Measurements from ENCODE around the gene ABAT. TPM values are rescaled to one million over a fixed set of nuclear protein-coding genes. Genes with fewer than 3 reads are reported as not detected.

ABAT gene
- total and polyA plus RNA-seq, 4 experiments from 2014 or later = 2.8 to 10.8 (median 6.5) TPM

DNA sequence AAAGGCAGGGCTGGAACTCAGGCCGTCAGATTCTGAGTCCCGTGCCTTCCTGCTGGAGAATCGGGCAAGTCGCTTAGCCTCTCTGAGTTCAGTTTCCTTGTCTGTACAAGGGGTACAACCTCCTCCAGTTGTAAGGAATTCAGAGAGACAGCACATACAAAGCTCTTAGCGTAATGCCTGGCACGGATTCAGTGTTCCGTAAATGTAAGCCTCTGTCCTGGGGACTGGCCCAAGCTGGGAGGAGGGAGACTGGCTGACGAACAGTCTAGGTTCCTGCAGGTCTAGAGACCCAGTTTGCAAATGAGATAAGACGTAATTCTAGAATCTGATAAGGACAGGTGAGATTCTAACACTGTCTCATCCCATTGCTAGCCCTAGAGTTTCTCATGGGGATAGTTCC lies 43.0 kb upstream of the ABAT start:
- peaks cover 60 to 84% of the 10 kb centered on the region in 2 donors for H3K36me3 Mint-ChIP-seq
- no peak overlapping the region for H3K4me3 Mint-ChIP-seq
- peaks cover 6 to 14% (median 9%) of the 10 kb centered on the region in 4 donors for H3K4me1 Mint-ChIP-seq
- no peak overlapping the region for H3K4me3 ChIP-seq (ENCODE audit: low read length in 2 of 2)
- POLR2A ChIA-PET (ENCODE audit: partially characterized antibody) = no interaction called here
- no peak overlapping the region for H3K27ac Mint-ChIP-seq
- peaks cover 66% of the 10 kb centered on the region for H3K36me3 ChIP-seq (ENCODE audit: insufficient read depth, low read length)
- intact Hi-C loops (cut with micrococcal nuclease) = no loop called here
- no peaks in the 10 kb centered on the region for H3K27me3 Mint-ChIP-seq
- H3K9me3 Mint-ChIP-seq = no peaks in the 10 kb centered on the region
- no peaks in the 10 kb centered on the region for H3K27me3 ChIP-seq (ENCODE audit: insufficient read depth, low read length)
- no peak for DNase-seq
- no peaks in the 10 kb centered on the region for H3K9me3 ChIP-seq (ENCODE audit: control insufficient read depth in 1 of 2, low read length in 2 of 2)
- CTCF ChIA-PET (ENCODE audit: partially characterized antibody) = no interaction called here
- H3K4me1 ChIP-seq (ENCODE audit: insufficient read depth, low read length) = no peaks in the 10 kb centered on the region
- no peak overlapping the region for H3K27ac ChIP-seq (ENCODE audit: low read depth, low read length)

DNA sequence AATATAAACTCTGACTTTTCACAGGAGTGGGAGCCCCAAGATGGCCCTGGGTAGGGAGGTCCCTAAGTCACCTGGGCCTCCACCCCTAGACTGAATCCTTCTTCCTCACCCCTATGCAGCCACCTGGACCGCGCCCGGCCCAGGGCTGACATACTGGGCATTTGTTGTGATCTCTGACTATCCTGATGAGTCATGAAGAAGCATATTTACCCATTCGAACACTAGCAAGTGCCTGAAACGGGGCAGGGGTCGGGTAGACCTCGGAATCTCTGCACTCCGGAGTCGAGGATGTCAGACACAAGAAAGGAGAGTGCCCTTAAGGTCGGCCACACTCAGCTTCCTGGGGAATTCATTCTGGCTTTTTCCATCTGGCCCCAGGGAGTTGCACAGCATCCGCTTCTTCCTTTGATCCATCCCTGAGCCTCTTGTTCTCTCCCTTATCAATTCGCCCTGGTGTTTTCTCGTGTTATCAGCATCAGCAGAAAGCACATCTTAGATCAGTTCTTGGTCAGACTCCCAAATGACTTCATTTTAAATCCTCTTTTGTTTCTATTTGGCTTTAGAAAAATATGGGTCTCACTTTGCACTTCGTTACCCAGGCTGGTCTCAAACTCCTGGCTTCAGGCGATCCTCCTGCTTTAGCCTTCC lies 42.5 kb upstream of the ABAT start:
- ChIA-PET CTCF (ENCODE audit: partially characterized antibody) (no interaction called here), POLR2A (ENCODE audit: partially characterized antibody) (no interaction called here)
- Histone ChIP-seq H3K4me3 (ENCODE audit: low read length in 2 of 2) (no peak overlapping the region), H3K36me3 (ENCODE audit: insufficient read depth, low read length) (peaks cover 67% of the 10 kb centered on the region), H3K4me1 (ENCODE audit: insufficient read depth, low read length) (no peaks in the 10 kb centered on the region), H3K27ac (ENCODE audit: low read depth, low read length) (no peak overlapping the region), H3K9me3 (ENCODE audit: control insufficient read depth in 1 of 2, low read length in 2 of 2) (no peaks in the 10 kb centered on the region), H3K27me3 (ENCODE audit: insufficient read depth, low read length) (no peaks in the 10 kb centered on the region)
- DNase-seq = no peak
- H3K36me3 Mint-ChIP-seq = peaks cover 61 to 86% of the 10 kb centered on the region in 2 donors
- no peak overlapping the region for H3K4me3 Mint-ChIP-seq
- intact Hi-C loops (cut with micrococcal nuclease) = no loop called here
- H3K4me1 Mint-ChIP-seq = peaks cover 5 to 12% (median 8%) of the 10 kb centered on the region in 4 donors
- H3K9me3 Mint-ChIP-seq = no peaks in the 10 kb centered on the region
- no peak overlapping the region for H3K27ac Mint-ChIP-seq
- no peaks in the 10 kb centered on the region for H3K27me3 Mint-ChIP-seq

DNA sequence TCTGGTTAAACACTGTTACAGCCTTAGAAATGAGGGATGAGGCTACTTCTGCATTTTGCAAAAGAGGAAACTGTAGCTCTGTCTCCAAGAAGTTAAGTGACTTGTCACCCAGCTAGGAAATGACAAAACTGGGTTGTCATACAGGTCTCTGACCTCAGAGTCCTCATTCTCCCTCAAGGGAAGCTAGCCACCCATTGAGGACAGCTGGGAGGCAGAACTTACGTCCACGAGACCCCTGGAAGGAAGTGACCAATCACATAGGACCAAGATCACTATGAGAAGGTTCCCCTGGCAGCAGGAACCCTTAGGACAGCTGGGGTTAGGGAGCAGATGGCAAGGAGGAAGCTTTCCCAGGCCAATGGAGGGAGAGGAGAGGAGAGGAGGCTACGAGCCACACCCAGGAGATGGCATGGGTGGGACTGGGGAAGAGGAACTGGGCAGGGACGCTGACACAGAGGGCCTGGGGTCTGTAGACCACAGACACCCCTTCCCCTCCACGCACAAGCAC lies 41.7 kb upstream of the ABAT start:
- Histone ChIP-seq H3K36me3 (ENCODE audit: insufficient read depth, low read length) (peaks cover 65% of the 10 kb centered on the region), H3K4me1 (ENCODE audit: insufficient read depth, low read length) (no peaks in the 10 kb centered on the region), H3K4me3 (ENCODE audit: low read length in 2 of 2) (no peak overlapping the region), H3K27ac (ENCODE audit: low read depth, low read length) (no peak overlapping the region), H3K9me3 (ENCODE audit: control insufficient read depth in 1 of 2, low read length in 2 of 2) (no peaks in the 10 kb centered on the region), H3K27me3 (ENCODE audit: insufficient read depth, low read length) (no peaks in the 10 kb centered on the region)
- intact Hi-C loops (cut with micrococcal nuclease) = no loop called here
- ChIA-PET POLR2A (ENCODE audit: partially characterized antibody) (no interaction called here), CTCF (ENCODE audit: partially characterized antibody) (no interaction called here)
- peak overlapping the region in 1 of 7 donors; percentile 56 for H3K27ac Mint-ChIP-seq
- peaks cover 0 to 7% (median 4%) of the 10 kb centered on the region in 4 donors for H3K4me1 Mint-ChIP-seq
- H3K36me3 Mint-ChIP-seq = peaks cover 58 to 85% of the 10 kb centered on the region in 2 donors
- DNase-seq = no peak
- H3K27me3 Mint-ChIP-seq = no peaks in the 10 kb centered on the region
- H3K4me3 Mint-ChIP-seq = no peak overlapping the region
- H3K9me3 Mint-ChIP-seq = no peaks in the 10 kb centered on the region

GRCh38 chr16:8634991-8635736 lies 39.3 kb upstream of the ABAT start:
- no peak for DNase-seq
- Mint-ChIP-seq H3K4me3 (no peak overlapping the region), H3K36me3 (peaks cover 51 to 85% of the 10 kb centered on the region in 2 donors), H3K9me3 (no peaks in the 10 kb centered on the region), H3K4me1 (peaks cover 0 to 1% (median 0%) of the 10 kb centered on the region in 4 donors), H3K27me3 (no peaks in the 10 kb centered on the region), H3K27ac (no peak overlapping the region)
- H3K36me3 ChIP-seq (ENCODE audit: insufficient read depth, low read length) = peaks cover 62% of the 10 kb centered on the region
- no peak overlapping the region for H3K27ac ChIP-seq (ENCODE audit: low read depth, low read length)
- intact Hi-C loops (cut with micrococcal nuclease) = no loop called here
- H3K9me3 ChIP-seq (ENCODE audit: control insufficient read depth in 1 of 2, low read length in 2 of 2) = no peaks in the 10 kb centered on the region
- ChIA-PET POLR2A (ENCODE audit: partially characterized antibody) (no interaction called here), CTCF (ENCODE audit: partially characterized antibody) (interaction anchor here (1.1 kb wide), 1 partner anchor 66 kb away, joined by 3 read pairs; no protein-coding TSS in a partner anchor)
- H3K4me1 ChIP-seq (ENCODE audit: insufficient read depth, low read length) = no peaks in the 10 kb centered on the region
- H3K4me3 ChIP-seq (ENCODE audit: low read length in 2 of 2) = no peak overlapping the region
- no peaks in the 10 kb centered on the region for H3K27me3 ChIP-seq (ENCODE audit: insufficient read depth, low read length)

- H3K27me3 Mint-ChIP-seq = no peaks in the 10 kb centered on the region
- Histone ChIP-seq H3K4me3 (ENCODE audit: low read length in 2 of 2) (no peak overlapping the region), H3K27ac (ENCODE audit: low read depth, low read length) (no peak overlapping the region), H3K9me3 (ENCODE audit: control insufficient read depth in 1 of 2, low read length in 2 of 2) (no peaks in the 10 kb centered on the region), H3K4me1 (ENCODE audit: insufficient read depth, low read length) (peaks cover under 1% of the 10 kb centered on the region), H3K36me3 (ENCODE audit: insufficient read depth, low read length) (peaks cover 68% of the 10 kb centered on the region), H3K27me3 (ENCODE audit: insufficient read depth, low read length) (no peaks in the 10 kb centered on the region)
- peaks cover 2 to 7% (median 5%) of the 10 kb centered on the region in 4 donors for H3K4me1 Mint-ChIP-seq
- no peaks in the 10 kb centered on the region for H3K9me3 Mint-ChIP-seq
- no peak for DNase-seq
- CTCF ChIA-PET (ENCODE audit: partially characterized antibody) = no interaction called here
- no peak overlapping the region for H3K4me3 Mint-ChIP-seq
- intact Hi-C loops (cut with micrococcal nuclease) = no loop called here
- peaks cover 64 to 85% of the 10 kb centered on the region in 2 donors for H3K36me3 Mint-ChIP-seq
- H3K27ac Mint-ChIP-seq = peak overlapping the region in 1 of 7 donors; percentile 59
- POLR2A ChIA-PET (ENCODE audit: partially characterized antibody) = no interaction called here
Observed at GRCh38 chr16:8639694-8640093, 34.7 kb upstream of the ABAT start.

- no peaks in the 10 kb centered on the region for H3K27me3 ChIP-seq (ENCODE audit: insufficient read depth, low read length)
- H3K36me3 ChIP-seq (ENCODE audit: insufficient read depth, low read length) = peaks cover 75% of the 10 kb centered on the region
- no peaks in the 10 kb centered on the region for H3K9me3 ChIP-seq (ENCODE audit: control insufficient read depth in 1 of 2, low read length in 2 of 2)
- DNase-seq = no peak
- Mint-ChIP-seq H3K27ac (peak overlapping the region in 1 of 7 donors; percentile 0), H3K36me3 (peaks cover 71 to 85% of the 10 kb centered on the region in 2 donors), H3K27me3 (no peaks in the 10 kb centered on the region), H3K4me3 (no peak overlapping the region), H3K9me3 (no peaks in the 10 kb centered on the region), H3K4me1 (peaks cover 6 to 18% (median 14%) of the 10 kb centered on the region in 4 donors)
- no peak overlapping the region for H3K4me3 ChIP-seq (ENCODE audit: low read length in 2 of 2)
- intact Hi-C loops (cut with micrococcal nuclease) = no loop called here
- H3K27ac ChIP-seq (ENCODE audit: low read depth, low read length) = no peak overlapping the region
- POLR2A ChIA-PET (ENCODE audit: partially characterized antibody) = no interaction called here
- H3K4me1 ChIP-seq (ENCODE audit: insufficient read depth, low read length) = peaks cover 5% of the 10 kb centered on the region
- CTCF ChIA-PET (ENCODE audit: partially characterized antibody) = no interaction called here
Observed at GRCh38 chr16:8641671-8642070, 32.7 kb upstream of the ABAT start.

- POLR2A ChIA-PET (ENCODE audit: partially characterized antibody) = no interaction called here
- no peaks in the 10 kb centered on the region for H3K9me3 ChIP-seq (ENCODE audit: control insufficient read depth in 1 of 2, low read length in 2 of 2)
- H3K4me3 ChIP-seq (ENCODE audit: low read length in 2 of 2) = no peak overlapping the region
- H3K4me1 Mint-ChIP-seq = peaks cover 6 to 18% (median 14%) of the 10 kb centered on the region in 4 donors
- H3K27ac ChIP-seq (ENCODE audit: low read depth, low read length) = no peak overlapping the region
- H3K4me1 ChIP-seq (ENCODE audit: insufficient read depth, low read length) = peaks cover 5% of the 10 kb centered on the region
- H3K36me3 ChIP-seq (ENCODE audit: insufficient read depth, low read length) = peaks cover 76% of the 10 kb centered on the region
- no peak overlapping the region for H3K4me3 Mint-ChIP-seq
- peak overlapping the region in 1 of 7 donors; percentile 70 for H3K27ac Mint-ChIP-seq
- CTCF ChIA-PET (ENCODE audit: partially characterized antibody) = interaction anchor here (0.8 kb wide), 1 partner anchor 238 kb away, joined by 3 read pairs; no protein-coding TSS in a partner anchor
- no peak for DNase-seq
- H3K36me3 Mint-ChIP-seq = peaks cover 76 to 86% of the 10 kb centered on the region in 2 donors
- H3K27me3 Mint-ChIP-seq = no peaks in the 10 kb centered on the region
- no peaks in the 10 kb centered on the region for H3K27me3 ChIP-seq (ENCODE audit: insufficient read depth, low read length)
- H3K9me3 Mint-ChIP-seq = no peaks in the 10 kb centered on the region
- intact Hi-C loops (cut with micrococcal nuclease) = no loop called here
Observed at GRCh38 chr16:8642146-8642545, 32.3 kb upstream of the ABAT start.
